Panc1 (cell line): ENCODE results near the gene PRKCA.

Experiments used
- POLR2AphosphoS5 ChIP-seq: IDR thresholded peaks from 2 replicates; pipeline ENCODE4 v1.6.1; 2012; ENCODE audit warnings: mild to moderate bottlenecking, low read depth, low read length, moderate library complexity
- REST ChIP-seq, 2 experiments: IDR thresholded peaks; 2 replicates each; pipeline ENCODE4 v1.6.1; 2011 to 2012; ENCODE audit warnings: low read depth in 2 of 2, control low read depth in 1 of 2, low read length in 1 of 2, mild to moderate bottlenecking in 1 of 2, moderate library complexity in 1 of 2; ENCODE audit not compliant: insufficient read depth in 1 of 2
- TF ChIP-seq, protein P1 (sequence below): fragments of 450-650 bp; IDR thresholded peaks from 2 replicates; pipeline ENCODE4 v1.5.1; 2017; ENCODE audit warnings: mild to moderate bottlenecking

GRCh38 chr17:66717641-66718058, 415.2 kb downstream of the PRKCA start:
- no peak for TF ChIP-seq REST (IDR thresholded peaks at IDR 0.05; ENCODE audit: insufficient read depth in 1 of 2, low read depth in 2 of 2, low read length in 1 of 2)
- TF ChIP-seq, protein P1, sequence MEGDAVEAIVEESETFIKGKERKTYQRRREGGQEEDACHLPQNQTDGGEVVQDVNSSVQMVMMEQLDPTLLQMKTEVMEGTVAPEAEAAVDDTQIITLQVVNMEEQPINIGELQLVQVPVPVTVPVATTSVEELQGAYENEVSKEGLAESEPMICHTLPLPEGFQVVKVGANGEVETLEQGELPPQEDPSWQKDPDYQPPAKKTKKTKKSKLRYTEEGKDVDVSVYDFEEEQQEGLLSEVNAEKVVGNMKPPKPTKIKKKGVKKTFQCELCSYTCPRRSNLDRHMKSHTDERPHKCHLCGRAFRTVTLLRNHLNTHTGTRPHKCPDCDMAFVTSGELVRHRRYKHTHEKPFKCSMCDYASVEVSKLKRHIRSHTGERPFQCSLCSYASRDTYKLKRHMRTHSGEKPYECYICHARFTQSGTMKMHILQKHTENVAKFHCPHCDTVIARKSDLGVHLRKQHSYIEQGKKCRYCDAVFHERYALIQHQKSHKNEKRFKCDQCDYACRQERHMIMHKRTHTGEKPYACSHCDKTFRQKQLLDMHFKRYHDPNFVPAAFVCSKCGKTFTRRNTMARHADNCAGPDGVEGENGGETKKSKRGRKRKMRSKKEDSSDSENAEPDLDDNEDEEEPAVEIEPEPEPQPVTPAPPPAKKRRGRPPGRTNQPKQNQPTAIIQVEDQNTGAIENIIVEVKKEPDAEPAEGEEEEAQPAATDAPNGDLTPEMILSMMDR, result no peak
- TF ChIP-seq POLR2AphosphoS5, result no peak
